GM10266 (cell line): Measurements from ENCODE around the gene DSG2.

Experiments used
- DNase-seq: peaks from one replicate; pipeline ENCODE4 v3.0.0; 2012; ENCODE audit errors: extremely low spot score
- CTCF ChIP-seq: IDR thresholded peaks from 2 replicates; pipeline ENCODE4 v1.5.1; 2012; ENCODE audit warnings: mild to moderate bottlenecking, low read depth; ENCODE audit not compliant: control insufficient read depth, insufficient read depth; ENCODE audit errors: missing control alignments

DSG2 gene

GRCh38 chr18:31576670-31577069 lies 78.7 kb downstream of the DSG2 start:
- TF ChIP-seq CTCF = no peak
- DNase-seq = no peak

- DNase-seq = no peak
- no peak for TF ChIP-seq CTCF
Measured at GRCh38 chr18:31577195-31577594, 79.2 kb downstream of the DSG2 start.

GRCh38 chr18:31578126-31578525 lies 80.1 kb downstream of the DSG2 start:
- no peak for TF ChIP-seq CTCF
- DNase-seq = no peak

GRCh38 chr18:31579375-31579774 lies 81.4 kb downstream of the DSG2 start:
- no peak for TF ChIP-seq CTCF
- DNase-seq = no peak

GRCh38 chr18:31581498-31582197 lies 83.7 kb downstream of the DSG2 start:
- no peak for TF ChIP-seq CTCF
- no peak for DNase-seq

- DNase-seq = no peak
Measured at GRCh38 chr18:31583185-31583854, 85.3 kb downstream of the DSG2 start.

More at GRCh38 chr18:31583185-31583854, 85.3 kb downstream of the DSG2 start:
- TF ChIP-seq CTCF = no peak
